HG03175 (cell line): ENCODE results near the gene GUCY2F.

Experiments used
- ATAC-seq: cut with Tn5 transposase; IDR thresholded peaks from one replicate; pipeline ENCODE4 v1.9.1; 2021; ENCODE audit warnings: mild to moderate bottlenecking, moderate library complexity; ENCODE audit not compliant: unreplicated experiment

GUCY2F gene

GRCh38 chrX:109344678-109345077, 137.2 kb downstream of the GUCY2F start:
- no peak for ATAC-seq

DNA sequence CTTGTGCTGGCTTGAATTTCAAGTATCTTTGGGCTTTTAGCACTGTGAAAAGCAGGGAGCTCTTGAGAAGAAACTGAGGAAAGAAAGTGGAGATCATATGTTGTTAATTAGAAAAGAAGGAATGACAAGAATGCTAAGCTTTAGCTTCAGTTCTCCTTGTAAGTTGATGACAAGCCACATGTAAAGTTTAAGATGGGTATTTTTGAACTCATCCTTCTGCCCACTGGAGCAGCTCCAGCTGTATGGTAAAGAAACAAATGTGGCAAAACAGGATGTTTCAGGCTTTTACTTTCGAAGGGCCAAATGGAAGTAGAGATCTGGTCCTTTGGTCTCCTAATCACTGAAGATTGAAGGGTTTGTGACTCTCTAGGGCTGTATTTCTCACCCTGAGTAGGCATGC, 137.8 kb downstream of the GUCY2F start:
- ATAC-seq: no peak

GRCh38 chrX:109343671-109344070, 138.2 kb downstream of the GUCY2F start:
- no peak for ATAC-seq

DNA sequence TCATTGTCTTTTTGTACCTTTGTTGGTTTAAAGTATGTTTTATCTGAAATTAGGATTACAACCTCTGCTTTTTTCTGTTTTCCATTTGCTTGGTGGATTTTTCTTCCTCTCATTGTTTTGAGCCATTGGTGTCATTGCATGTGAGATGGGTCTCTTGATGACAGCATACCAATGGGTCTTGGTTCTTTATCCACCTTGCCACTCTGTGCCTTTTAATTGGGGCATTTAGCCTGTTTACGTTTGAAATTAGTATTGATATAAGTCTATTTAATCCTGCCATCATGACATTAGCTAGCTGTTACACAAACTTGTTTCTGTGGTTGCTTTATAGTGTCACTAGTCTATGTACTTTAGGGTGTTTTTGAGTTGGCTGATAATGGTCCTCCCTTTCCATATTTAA, 145.7 kb downstream of the GUCY2F start:
- ATAC-seq: no peak

GRCh38 chrX:109327251-109327650, 154.6 kb downstream of the GUCY2F start:
- ATAC-seq: no peak
